Metanephros (tissue), 1 donor: ENCODE measurements around the gene C5orf63. TPM values are rescaled to one million over a fixed set of nuclear protein-coding genes. Genes with fewer than 3 reads are reported as not detected.

ENCODE experiments used
- total RNA-seq: library from RNA; depleted of rRNA; stranded (reverse); fragments of >200 nt; gene quantifications from one replicate; pipeline ENCODE4 v1.2.3, GENCODE V29; 2014

Gene C5orf63
- 6.2 TPM for total RNA-seq

DNA sequence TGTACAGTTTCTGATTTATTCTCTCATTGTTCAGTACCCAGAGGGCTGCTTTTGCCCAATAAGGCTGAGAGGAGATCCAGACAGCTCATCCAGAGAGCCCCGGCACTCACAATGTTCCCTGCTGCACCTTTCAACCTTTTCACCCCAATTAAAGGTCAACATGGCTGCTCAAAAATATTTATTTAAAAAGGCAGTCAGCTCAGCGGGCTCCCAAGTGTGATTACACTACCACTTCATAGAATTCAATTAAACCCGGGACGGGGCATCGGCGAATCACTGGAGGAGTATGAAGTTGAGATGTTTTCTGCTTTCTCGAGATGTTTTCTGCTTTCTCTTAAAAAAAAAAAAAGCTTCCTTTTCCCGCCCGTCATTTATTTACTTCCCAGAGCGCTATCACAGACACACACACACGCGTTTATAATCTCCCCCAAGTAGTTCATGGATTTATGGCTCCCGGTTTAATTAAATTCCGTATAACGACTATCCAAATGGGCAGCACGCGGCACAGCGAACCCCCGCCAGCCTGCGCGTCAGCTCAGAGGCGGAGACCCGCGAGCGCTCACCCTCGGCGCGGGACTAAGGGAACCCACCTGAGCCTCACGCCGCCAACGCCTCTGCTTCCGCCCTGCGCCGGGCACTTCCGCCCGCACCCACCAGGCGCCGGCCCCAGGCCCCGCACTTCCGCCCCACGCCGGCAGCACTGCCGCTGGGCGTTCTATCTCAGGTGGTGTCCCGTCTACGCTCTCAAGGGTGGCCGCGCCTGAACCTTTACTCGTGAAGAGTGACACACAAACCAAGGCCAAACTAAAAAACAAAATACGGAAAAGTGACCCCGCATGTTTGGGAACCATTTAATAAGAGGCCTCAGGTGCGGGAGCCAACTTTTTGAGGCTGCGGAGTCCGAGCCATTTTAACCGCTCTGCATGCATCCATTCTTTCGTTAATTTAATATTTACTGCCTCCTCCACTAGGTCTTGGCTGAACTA is at the start of gene C5orf63:
C5orf63 (minus strand) TSS at position 642 of the 986 bp plus-strand sequence. CDS start 14,507 bp downstream, outside the sequence.

DNA sequence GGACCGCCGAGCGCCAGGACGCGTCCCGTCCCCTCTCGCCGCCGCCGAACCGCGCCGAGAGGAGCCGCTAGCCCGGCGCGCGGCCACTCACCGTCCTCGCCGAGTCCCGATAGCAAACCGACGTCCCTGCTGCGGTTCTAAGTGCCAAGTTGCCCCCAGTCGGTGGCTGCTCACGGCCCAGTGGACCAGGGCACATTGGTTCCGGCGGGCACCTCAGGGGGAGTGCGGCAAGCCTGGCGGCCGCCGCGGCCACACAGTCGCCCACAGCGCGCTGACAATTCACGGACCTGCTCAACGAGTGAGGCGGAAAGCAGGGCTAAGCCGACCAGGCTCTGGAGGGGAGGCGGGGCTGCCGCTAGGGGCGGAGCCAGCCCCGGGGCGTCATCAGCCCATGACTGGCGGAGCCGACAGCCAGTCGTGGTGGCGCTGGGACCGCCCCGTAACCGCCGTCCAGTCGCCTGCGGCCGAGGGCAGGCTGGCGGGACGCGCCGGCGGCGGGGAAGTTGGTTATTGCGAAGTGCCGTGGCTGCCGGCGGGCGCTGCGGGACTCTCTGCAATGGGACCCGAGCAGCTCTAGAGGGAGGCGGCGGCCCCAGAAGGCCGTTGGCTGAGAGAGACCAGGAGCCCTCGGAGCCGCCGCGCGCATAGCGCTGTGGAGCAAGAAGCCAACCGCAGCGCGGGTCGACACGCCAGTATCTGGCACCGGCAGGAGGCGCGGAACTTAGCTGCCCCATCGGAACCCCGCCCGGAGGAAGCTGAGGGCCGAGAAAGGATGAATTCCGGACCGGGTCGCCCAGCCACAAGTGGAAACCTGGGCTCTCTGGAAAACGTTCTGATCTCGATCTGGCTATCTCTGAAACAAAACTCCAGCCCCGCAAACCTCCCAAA is 42.8 kb downstream of the C5orf63 start, which contains the start of gene MARCHF3:
MARCHF3 (minus strand) TSS at position 300 of the 888 bp plus-strand sequence. CDS start 112,387 bp downstream, outside the sequence.

Other genes with a start within 250 kb of the C5orf63 start
- 10.7 TPM for gene MARCHF3, start 42.9 kb downstream of the C5orf63 start, total RNA-seq
- gene MEGF10, start 217.3 kb upstream of the C5orf63 start, total RNA-seq, result 5.7 TPM